Activated CD8-positive, alpha-beta T cell treated with anti-CD3 and anti-CD28 coated beads, Interleukin-2, amount 10 ng/mL, durations not matched to agents 7 days and 5 days (primary cell): Measurements from ENCODE around the gene MEF2A. TPM values are rescaled to one million over a fixed set of nuclear protein-coding genes. Genes with fewer than 3 reads are reported as not detected.

ENCODE experiments used
- ATAC-seq: fragments of 150-1000 bp; cut with Tn5 transposase; one replicate; pipeline ENCODE4 v1.10.0; 2021; ENCODE audit warnings: moderate library complexity
- CTCF ChIA-PET: fragments of 350-600 bp; sonication (Branson Sonifier 250); formaldehyde crosslinking; loops from one replicate; lab custom pipeline; 2021; ENCODE audit warnings: antibody characterized with exemption; lab: Charles Lee
- POLR2A ChIA-PET: fragments of 350-600 bp; sonication (Branson Sonifier 250); formaldehyde crosslinking; loops from one replicate; lab custom pipeline; 2021; ENCODE audit warnings: antibody characterized with exemption; lab: Charles Lee
- DNase-seq: peaks from one replicate; pipeline ENCODE4 v3.0.0-alpha.2; 2020
- H3K27ac Mint-ChIP-seq: one replicate; pipeline ENCODE4 v1.8.0; 2021; ENCODE audit warnings: mild to moderate bottlenecking, mixed read lengths
- H3K27me3 Mint-ChIP-seq: one replicate; pipeline ENCODE4 v1.8.0; 2021; ENCODE audit warnings: low read depth, mixed read lengths
- H3K36me3 Mint-ChIP-seq: one replicate; pipeline ENCODE4 v1.8.0; 2021; ENCODE audit warnings: low read depth, mixed read lengths
- H3K4me1 Mint-ChIP-seq: one replicate; pipeline ENCODE4 v1.8.0; 2021; ENCODE audit warnings: low read depth, mixed read lengths
- H3K4me3 Mint-ChIP-seq: one replicate; pipeline ENCODE4 v1.8.0; 2021; ENCODE audit warnings: mild to moderate bottlenecking, mixed read lengths
- H3K9me3 Mint-ChIP-seq: one replicate; pipeline ENCODE4 v1.8.0; 2022; ENCODE audit warnings: mixed read lengths; ENCODE audit not compliant: insufficient read depth
- total RNA-seq, 2 experiments: library from RNA; stranded (reverse); gene quantifications; one replicate each; pipeline ENCODE4 v1.2.3, GENCODE V29; 2021

Gene MEF2A
- total RNA-seq, 2 experiments from 2014 or later = 26.7 to 27.0 TPM

DNA sequence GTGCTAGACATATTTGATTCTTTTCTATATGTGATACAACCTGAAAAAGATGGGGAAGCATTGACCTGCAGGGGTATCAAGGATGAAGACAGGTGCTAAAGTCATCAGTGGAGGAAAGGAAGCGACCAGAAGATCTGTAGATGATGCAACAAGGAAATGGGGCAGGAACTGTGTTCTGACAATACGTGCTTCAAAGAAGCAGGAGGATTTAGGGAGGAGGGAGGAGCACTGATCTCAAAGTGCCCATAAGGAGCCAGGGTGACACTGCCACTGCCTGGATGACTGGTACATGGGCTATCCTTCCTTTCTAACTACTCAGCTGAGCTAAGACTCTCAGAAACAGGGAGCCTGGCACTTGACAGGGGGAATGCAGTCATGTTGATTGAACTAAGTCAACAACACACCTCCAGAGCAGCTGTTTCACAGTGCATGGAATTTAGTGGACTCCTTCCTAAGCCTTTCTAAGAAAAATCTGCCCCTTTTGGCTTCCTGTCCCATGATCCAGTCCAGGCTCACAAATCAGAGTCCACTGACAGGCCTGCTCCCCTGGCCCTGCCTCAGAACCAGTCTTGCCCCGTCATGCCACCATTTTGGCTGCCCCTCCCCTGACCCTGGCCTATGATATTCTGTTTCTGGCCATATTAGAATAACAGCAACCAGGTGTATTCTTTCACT lies 155.5 kb downstream of the MEF2A start:
- Mint-ChIP-seq H3K36me3 (peaks cover 8% of the 10 kb centered on the region), H3K27me3 (no peaks in the 10 kb centered on the region), H3K9me3 (no peaks in the 10 kb centered on the region), H3K4me1 (peaks cover 37% of the 10 kb centered on the region), H3K27ac (peak overlapping the region; percentile 77), H3K4me3 (no peak overlapping the region)
- peak; percentile 32 for ATAC-seq
- DNase-seq = no peak
- ChIA-PET POLR2A (no interaction called here), CTCF (interaction anchor here (1.9 kb wide), 1 partner anchor 17 kb away, joined by 9 read pairs; no protein-coding TSS in a partner anchor)

DNA sequence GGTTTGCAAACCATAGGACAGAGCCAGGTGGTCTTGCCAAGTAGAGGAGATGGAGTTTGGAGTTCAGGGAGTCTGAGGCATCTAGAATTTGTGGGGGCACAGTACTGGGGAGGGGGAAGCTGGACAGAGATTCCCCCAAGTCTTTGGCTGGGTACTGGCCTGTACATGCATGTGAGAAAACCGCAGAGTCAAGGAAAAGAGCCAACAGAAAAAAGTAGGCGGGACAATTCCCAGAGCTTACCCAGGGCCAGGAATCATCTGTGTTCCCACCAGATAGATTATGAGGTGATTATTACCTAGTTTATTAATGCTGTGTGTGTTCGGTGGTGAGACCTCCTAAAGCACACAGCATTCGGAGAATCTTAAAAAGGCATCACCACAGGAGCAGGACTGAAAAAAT lies 156.1 kb downstream of the MEF2A start:
- no peaks in the 10 kb centered on the region for H3K9me3 Mint-ChIP-seq
- DNase-seq (no peak), ATAC-seq (no peak)
- H3K27ac Mint-ChIP-seq = peak overlapping the region; percentile 77
- ChIA-PET CTCF (interaction anchor here (1.2 to 1.9 kb wide), 3 partner anchors 18 to 449 kb away, joined by 3 to 9 read pairs (median 5); no protein-coding TSS in a partner anchor), POLR2A (no interaction called here)
- H3K27me3 Mint-ChIP-seq = no peaks in the 10 kb centered on the region
- peaks cover 8% of the 10 kb centered on the region for H3K36me3 Mint-ChIP-seq
- no peak overlapping the region for H3K4me3 Mint-ChIP-seq
- H3K4me1 Mint-ChIP-seq = peaks cover 37% of the 10 kb centered on the region

DNA sequence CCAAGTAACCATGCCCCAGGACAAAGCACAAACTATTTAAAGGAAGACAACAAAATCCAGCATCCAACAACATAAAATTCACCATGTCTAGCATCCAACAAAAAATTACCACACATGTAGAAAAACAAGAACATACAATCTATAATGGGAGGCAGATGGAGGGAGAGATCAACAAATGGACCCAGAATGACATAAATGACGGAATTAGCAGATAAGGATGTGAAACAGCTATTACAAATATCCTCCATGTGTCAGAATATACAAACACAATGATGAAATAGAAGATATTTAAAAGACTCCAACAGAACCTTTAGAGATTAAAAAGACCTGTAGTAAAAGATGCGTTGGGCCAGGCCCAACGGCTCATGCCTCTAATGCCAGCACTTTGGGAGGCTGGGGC lies 156.6 kb downstream of the MEF2A start:
- H3K27me3 Mint-ChIP-seq = no peaks in the 10 kb centered on the region
- H3K4me1 Mint-ChIP-seq = peaks cover 37% of the 10 kb centered on the region
- ChIA-PET POLR2A (no interaction called here), CTCF (interaction anchor here (1.2 to 1.5 kb wide), 3 partner anchors 18 to 450 kb away, joined by 3 to 5 read pairs (median 5); no protein-coding TSS in a partner anchor)
- H3K4me3 Mint-ChIP-seq = no peak overlapping the region
- peak overlapping the region; percentile 7 for H3K27ac Mint-ChIP-seq
- H3K36me3 Mint-ChIP-seq = peaks cover 8% of the 10 kb centered on the region
- H3K9me3 Mint-ChIP-seq = no peaks in the 10 kb centered on the region
- ATAC-seq = no peak
- DNase-seq = no peak

DNA sequence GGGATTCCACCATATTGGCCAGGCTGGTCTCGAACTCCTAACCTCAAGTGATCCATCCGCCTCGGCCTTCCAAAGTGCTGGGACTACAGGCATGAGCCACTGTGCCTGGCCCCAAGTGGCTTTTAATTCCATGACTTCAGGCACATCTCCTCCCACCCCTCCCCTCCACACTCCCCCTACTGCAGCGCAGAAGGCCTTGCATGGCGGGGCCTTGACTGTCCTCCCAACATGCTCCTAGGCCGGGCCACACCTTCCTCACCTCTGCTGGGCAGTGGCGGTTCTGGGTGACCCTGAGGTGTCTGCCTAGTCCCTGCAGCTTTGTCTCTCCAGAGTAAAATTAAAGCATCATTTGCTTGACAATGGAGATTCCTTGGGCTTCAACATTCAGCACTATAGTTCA lies 160.5 kb downstream of the MEF2A start:
- Mint-ChIP-seq H3K9me3 (no peaks in the 10 kb centered on the region), H3K27ac (no peak overlapping the region), H3K36me3 (peaks cover 8% of the 10 kb centered on the region), H3K27me3 (no peaks in the 10 kb centered on the region), H3K4me1 (peaks cover 14% of the 10 kb centered on the region), H3K4me3 (no peak overlapping the region)
- CTCF ChIA-PET = interaction anchor here (0.7 to 1.2 kb wide), 2 partner anchors 15 to 16 kb away, joined by 3 to 4 read pairs; no protein-coding TSS in a partner anchor
- POLR2A ChIA-PET = no interaction called here
- no peak for DNase-seq
- ATAC-seq = no peak

DNA sequence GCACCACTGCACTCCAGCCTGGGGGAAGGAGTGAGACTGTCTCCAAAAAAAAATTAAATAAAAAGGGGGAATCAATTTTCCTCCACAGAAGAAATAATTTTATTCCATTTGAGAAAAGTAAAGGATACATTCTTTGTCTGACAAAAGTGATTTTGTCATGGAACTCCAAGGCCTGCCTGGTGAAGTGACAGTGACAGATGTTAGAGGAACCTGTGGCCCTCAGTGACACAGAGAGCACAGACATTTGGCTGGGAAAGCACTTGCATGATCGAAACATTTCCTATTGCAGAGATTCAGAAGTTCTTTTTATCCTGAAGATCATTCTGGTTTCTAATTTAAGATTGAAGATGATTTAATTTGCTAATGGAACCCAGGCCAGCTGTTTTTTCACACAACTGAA lies 161.5 kb downstream of the MEF2A start:
- Mint-ChIP-seq H3K27ac (no peak overlapping the region), H3K4me1 (peaks cover 15% of the 10 kb centered on the region), H3K36me3 (peaks cover 11% of the 10 kb centered on the region), H3K9me3 (no peaks in the 10 kb centered on the region), H3K27me3 (no peaks in the 10 kb centered on the region), H3K4me3 (no peak overlapping the region)
- no peak for DNase-seq
- ChIA-PET CTCF (interaction anchor here (1.2 to 1.6 kb wide), 3 partner anchors 16 to 476 kb away, joined by 3 to 5 read pairs (median 4); partner anchors contain the start of gene LRRC28), POLR2A (no interaction called here)
- ATAC-seq = no peak

DNA sequence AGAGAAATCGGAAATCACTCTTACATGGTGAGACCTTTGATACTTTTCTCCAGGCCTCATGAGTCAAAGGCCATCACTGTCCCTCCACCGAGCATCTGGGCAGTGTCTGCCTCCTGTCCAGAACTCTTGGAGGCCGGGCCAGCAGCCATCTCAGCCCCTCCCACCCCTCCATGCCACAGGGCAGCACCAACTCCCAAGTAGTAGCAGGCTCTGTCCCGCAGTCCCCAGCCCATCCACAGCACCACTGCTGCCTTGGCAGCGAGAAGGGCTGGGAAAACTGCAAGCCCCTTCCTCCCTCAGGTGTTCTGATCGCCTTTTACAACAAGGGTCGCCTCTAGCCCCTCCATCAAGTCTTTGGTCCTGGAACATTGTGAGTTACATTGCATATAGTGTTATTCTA lies 161.9 kb downstream of the MEF2A start:
- POLR2A ChIA-PET = no interaction called here
- H3K9me3 Mint-ChIP-seq = no peaks in the 10 kb centered on the region
- DNase-seq (no peak), ATAC-seq (no peak)
- no peak overlapping the region for H3K4me3 Mint-ChIP-seq
- CTCF ChIA-PET = interaction anchor here (1.2 to 1.6 kb wide), 3 partner anchors 16 to 476 kb away, joined by 3 to 5 read pairs (median 4); partner anchors contain the start of gene LRRC28
- H3K36me3 Mint-ChIP-seq = peaks cover 11% of the 10 kb centered on the region
- H3K27me3 Mint-ChIP-seq = no peaks in the 10 kb centered on the region
- no peak overlapping the region for H3K27ac Mint-ChIP-seq
- peaks cover 18% of the 10 kb centered on the region for H3K4me1 Mint-ChIP-seq

- H3K36me3 Mint-ChIP-seq = peaks cover 14% of the 10 kb centered on the region
- no peak overlapping the region for H3K4me3 Mint-ChIP-seq
- H3K4me1 Mint-ChIP-seq = peaks cover 23% of the 10 kb centered on the region
- H3K27ac Mint-ChIP-seq = no peak overlapping the region
- no peaks in the 10 kb centered on the region for H3K27me3 Mint-ChIP-seq
- no peaks in the 10 kb centered on the region for H3K9me3 Mint-ChIP-seq
- CTCF ChIA-PET = interaction anchor here (0.6 to 1.7 kb wide), 9 partner anchors 10 to 456 kb away, joined by 3 to 10 read pairs (median 5); no protein-coding TSS in a partner anchor
- DNase-seq (no peak), ATAC-seq (no peak)
- POLR2A ChIA-PET = interaction anchor here (0.6 kb wide), 1 partner anchor 365 kb away, joined by 3 read pairs; no protein-coding TSS in a partner anchor
These were observed 163.1 kb downstream of the MEF2A start for GRCh38 chr15:99728916-99729315.

DNA sequence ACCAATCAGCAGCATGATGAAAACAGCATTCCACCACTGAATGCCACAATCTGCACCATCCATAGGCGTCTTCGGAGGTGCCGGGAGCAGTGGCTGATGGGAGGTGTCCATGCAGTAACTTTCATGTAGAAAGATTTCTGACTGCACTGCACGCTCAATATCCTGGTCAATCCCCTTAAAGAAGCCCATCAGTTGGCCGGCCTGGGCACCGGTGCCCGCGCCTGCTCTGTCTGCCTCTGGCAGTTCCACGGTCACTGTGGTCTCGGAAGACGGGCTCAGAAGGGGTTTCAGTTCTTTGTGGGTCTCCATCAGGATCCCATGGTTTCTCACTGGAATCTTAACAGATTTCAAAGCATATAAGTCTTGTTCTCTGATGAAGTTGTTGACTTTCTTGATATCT lies 163.5 kb downstream of the MEF2A start:
- POLR2A ChIA-PET = interaction anchor here (0.6 kb wide), 1 partner anchor 365 kb away, joined by 3 read pairs; no protein-coding TSS in a partner anchor
- Mint-ChIP-seq H3K27me3 (no peaks in the 10 kb centered on the region), H3K36me3 (peaks cover 14% of the 10 kb centered on the region), H3K4me1 (peaks cover 23% of the 10 kb centered on the region), H3K27ac (no peak overlapping the region), H3K9me3 (no peaks in the 10 kb centered on the region), H3K4me3 (no peak overlapping the region)
- CTCF ChIA-PET = interaction anchor here (0.6 to 1.7 kb wide), 10 partner anchors 10 to 457 kb away, joined by 3 to 10 read pairs (median 4); no protein-coding TSS in a partner anchor
- no peak for DNase-seq
- no peak for ATAC-seq

DNA sequence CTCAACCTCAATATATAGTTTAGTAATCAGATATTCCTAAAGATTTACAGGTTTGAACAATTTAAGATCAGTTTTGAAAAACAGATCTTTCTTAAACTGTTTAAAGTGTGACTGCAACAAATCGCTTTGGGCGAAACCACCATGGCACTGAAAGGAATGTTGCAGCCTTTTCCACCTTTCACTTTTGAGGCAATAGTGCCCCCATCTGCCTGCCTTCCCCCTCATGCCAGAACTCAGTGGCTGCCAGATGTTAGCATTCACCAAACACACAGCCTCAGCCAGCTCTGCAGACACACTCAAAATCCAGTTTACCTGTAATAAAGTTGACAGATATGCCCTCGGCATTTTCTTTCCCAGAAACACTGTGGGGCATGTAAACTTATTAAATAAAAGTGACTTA lies 164.1 kb downstream of the MEF2A start:
- H3K4me3 Mint-ChIP-seq = no peak overlapping the region
- no peaks in the 10 kb centered on the region for H3K9me3 Mint-ChIP-seq
- H3K36me3 Mint-ChIP-seq = peaks cover 14% of the 10 kb centered on the region
- peaks cover 23% of the 10 kb centered on the region for H3K4me1 Mint-ChIP-seq
- no peaks in the 10 kb centered on the region for H3K27me3 Mint-ChIP-seq
- no peak overlapping the region for H3K27ac Mint-ChIP-seq
- ChIA-PET CTCF (interaction anchor here (0.7 to 1.7 kb wide), 9 partner anchors 11 to 457 kb away, joined by 3 to 10 read pairs (median 5); no protein-coding TSS in a partner anchor), POLR2A (no interaction called here)
- ATAC-seq (no peak), DNase-seq (peak; percentile 39)

DNA sequence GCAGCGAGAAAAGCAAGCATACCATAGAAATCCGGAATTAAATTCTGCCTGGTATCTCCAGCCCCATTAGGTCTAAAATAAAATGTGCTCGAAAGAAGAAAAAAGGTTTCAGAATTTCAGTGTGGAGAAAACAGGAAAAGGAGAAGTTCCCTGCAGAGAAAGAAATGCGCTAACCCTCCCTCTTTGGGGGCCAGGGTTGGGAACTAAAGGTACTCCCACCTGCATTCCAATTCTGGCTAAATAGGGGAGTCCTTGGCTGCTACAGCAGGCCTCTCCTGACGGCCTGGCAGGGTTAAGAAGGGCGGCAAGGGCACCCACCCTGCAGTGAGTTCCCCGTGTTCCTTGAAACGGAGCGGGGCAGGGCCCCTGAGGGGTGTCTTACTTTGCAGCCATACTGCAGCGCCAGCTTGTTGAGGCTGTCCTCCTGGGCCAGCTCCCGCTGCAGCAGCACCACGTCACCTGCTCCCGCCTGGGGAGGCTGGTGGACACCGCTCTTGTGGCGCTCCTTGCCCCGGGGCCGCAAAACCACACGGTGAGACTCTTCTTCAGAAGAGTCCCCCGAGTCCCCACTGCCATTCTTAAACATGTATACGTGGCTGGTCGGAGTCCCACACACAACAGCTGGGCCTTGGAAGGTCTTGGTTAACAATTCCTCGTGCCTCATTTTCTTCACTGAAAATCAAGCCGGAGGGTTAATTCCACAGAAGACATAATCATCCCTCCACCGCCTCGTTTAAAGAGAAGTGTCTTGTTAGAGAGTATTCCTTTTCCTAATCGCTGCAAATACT lies 165.7 kb downstream of the MEF2A start:
- Mint-ChIP-seq H3K36me3 (peaks cover 14% of the 10 kb centered on the region), H3K9me3 (no peaks in the 10 kb centered on the region), H3K4me3 (peak overlapping the region; percentile 77), H3K27ac (no peak overlapping the region), H3K27me3 (no peaks in the 10 kb centered on the region), H3K4me1 (peaks cover 23% of the 10 kb centered on the region)
- CTCF ChIA-PET = interaction anchor here (0.5 to 3.9 kb wide), 6 partner anchors 12 to 459 kb away, joined by 3 to 37 read pairs (median 10); no protein-coding TSS in a partner anchor
- ATAC-seq (no peak), DNase-seq (no peak)
- POLR2A ChIA-PET = interaction anchor here (2.1 kb wide), 1 partner anchor 23 kb away, joined by 18 read pairs; no protein-coding TSS in a partner anchor

- DNase-seq (no peak), ATAC-seq (no peak)
- ChIA-PET CTCF (interaction anchor here (0.9 to 3.9 kb wide), 7 partner anchors 13 to 459 kb away, joined by 3 to 37 read pairs (median 5); no protein-coding TSS in a partner anchor), POLR2A (interaction anchor here (0.7 to 2.1 kb wide), 7 partner anchors 13 to 481 kb away, joined by 3 to 18 read pairs (median 5); partner anchors contain the start of gene LRRC28)
- Mint-ChIP-seq H3K27me3 (no peaks in the 10 kb centered on the region), H3K36me3 (peaks cover 14% of the 10 kb centered on the region), H3K4me3 (peak overlapping the region; percentile 77), H3K4me1 (peaks cover 23% of the 10 kb centered on the region), H3K9me3 (no peaks in the 10 kb centered on the region), H3K27ac (peak overlapping the region; percentile 74)
These were observed 166.5 kb downstream of the MEF2A start for GRCh38 chr15:99732124-99732750.
